HCT116 (cell line): ENCODE data around the gene DCAF6. TPM values are rescaled to one million over a fixed set of nuclear protein-coding genes. Genes with fewer than 3 reads are reported as not detected.

Experiments
- ATAC-seq: fragments of 200-7000 bp; cut with Tn5 transposase; 2 replicates; pipeline ENCODE4 v1.9.1; 2020; ENCODE audit warnings: mild to moderate bottlenecking, moderate library complexity
- BruUV-seq: library from RNA; stranded (reverse); fragments of 400-500 nt; replicated peaks from 2 replicates; lab custom pipeline; 2021; lab: Mats Ljungman, UMichigan
- CTCF ChIA-PET: fragments of 300-600 bp; sonication (Branson Sonifier 250); formaldehyde crosslinking; loops from one replicate; lab custom pipeline; 2021; ENCODE audit warnings: antibody characterized with exemption; lab: Charles Lee
- POLR2A ChIA-PET: fragments of 300-600, 350-600 bp; sonication (Branson Sonifier 250); formaldehyde crosslinking; loops from one replicate; lab custom pipeline; 2021; ENCODE audit warnings: antibody characterized with exemption; lab: Charles Lee
- RAD21 ChIA-PET, 2 experiments: fragments of 300-600 bp; sonication (Branson Sonifier 250); formaldehyde crosslinking; loops; one replicate each; lab custom pipeline; 2023; ENCODE audit warnings: low total read pairs in 2 of 2; ENCODE audit not compliant: uncharacterized antibody in 2 of 2, unreplicated experiment in 2 of 2, low non-redundant PET in 1 of 2; lab: Charles Lee
- DNase-seq: peaks from one replicate; pipeline ENCODE4 v3.0.0-alpha.2; 2010; ENCODE audit warnings: low read depth, low spot score
- H2AFZ ChIP-seq: fragments of 200-600 bp; shearing (Covaris generic), sonication (generic); 2 replicates; pipeline ENCODE4 v1.6.1; 2017; ENCODE audit warnings: low read depth, mixed run types, mixed read lengths, antibody characterized with exemption, low read length; ENCODE audit not compliant: poor library complexity, severe bottlenecking
- H3K27ac ChIP-seq: 2 replicates; pipeline ENCODE4 v1.5.1; 2012; ENCODE audit warnings: low read depth, low read length
- H3K27me3 ChIP-seq: fragments of 200-600 bp; sonication (generic); 2 replicates; pipeline ENCODE4 v1.6.1; 2016; ENCODE audit warnings: mixed run types, low read length, mixed read lengths; ENCODE audit not compliant: insufficient read depth
- H3K36me3 ChIP-seq, 2 experiments: fragments of 200-500 bp in 1 of 2; fragments of 200-600 bp in 1 of 2; sonication (Bioruptor generic) in 1 of 2; sonication (generic) in 1 of 2; 2 replicates each; pipeline versions ENCODE4 v1.5.1 to v1.6.1; 2014 to 2016; ENCODE audit warnings: low read length in 2 of 2, inconsistent platforms in 1 of 2, mixed read lengths in 1 of 2, mixed run types in 1 of 2; ENCODE audit not compliant: insufficient read depth in 2 of 2, control insufficient read depth in 1 of 2
- H3K4me1 ChIP-seq, 2 experiments: fragments of 200-600 bp in 1 of 2; sonication (generic) in 1 of 2; 2 replicates each; pipeline versions ENCODE4 v1.5.1 to v1.6.1; 2012 to 2017; ENCODE audit warnings: low read length in 2 of 2, inconsistent platforms in 1 of 2, mild to moderate bottlenecking in 1 of 2, mixed read lengths in 1 of 2, mixed run types in 1 of 2, moderate library complexity in 1 of 2; ENCODE audit not compliant: insufficient read depth in 2 of 2, control insufficient read depth in 1 of 2
- H3K4me2 ChIP-seq: fragments of 200-600 bp; sonication (generic); 2 replicates; pipeline ENCODE4 v1.6.1; 2017; ENCODE audit warnings: mixed run types, low read length, mixed read lengths
- H3K4me3 ChIP-seq, 2 experiments: fragments of 200-600 bp in 1 of 2; sonication (generic) in 1 of 2; replicated peaks in 1 of 2; 2 replicates each; pipeline ENCODE4 v1.5.1; 2011 to 2016; ENCODE audit warnings: low read length in 2 of 2, control low read depth in 1 of 2, low read depth in 1 of 2, mild to moderate bottlenecking in 1 of 2, mixed read lengths in 1 of 2, mixed run types in 1 of 2
- H3K79me2 ChIP-seq: fragments of 200-600 bp; sonication (generic); 2 replicates; pipeline ENCODE4 v1.6.1; 2017; ENCODE audit warnings: mild to moderate bottlenecking, mixed run types, low read length, moderate library complexity, mixed read lengths; ENCODE audit not compliant: insufficient read depth
- H3K9ac ChIP-seq: fragments of 200-600 bp; sonication (generic); 2 replicates; pipeline ENCODE4 v1.6.1; 2016; ENCODE audit warnings: low read length, mixed read lengths
- H3K9me2 ChIP-seq: fragments of 200-600 bp; sonication (generic), shearing (Covaris generic); 2 replicates; pipeline ENCODE4 v1.6.1; 2017; ENCODE audit warnings: mixed run types, mild to moderate bottlenecking, moderate library complexity; ENCODE audit not compliant: insufficient read depth
- H3K9me3 ChIP-seq, 2 experiments: fragments of 200-500 bp in 1 of 2; fragments of 200-600 bp in 1 of 2; sonication (Bioruptor generic) in 1 of 2; sonication (generic) in 1 of 2; 2 replicates each; pipeline ENCODE4 v1.6.1; 2014 to 2017; ENCODE audit warnings: low read length in 2 of 2, mixed read lengths in 2 of 2, inconsistent platforms in 1 of 2, low read depth in 1 of 2, mild to moderate bottlenecking in 1 of 2, mixed run types in 1 of 2, moderate library complexity in 1 of 2; ENCODE audit not compliant: control insufficient read depth in 1 of 2, insufficient read depth in 1 of 2
- H4K20me1 ChIP-seq: fragments of 200-600 bp; sonication (generic), shearing (Covaris generic); 2 replicates; pipeline ENCODE4 v1.6.1; 2017; ENCODE audit warnings: mixed run types, mild to moderate bottlenecking, moderate library complexity; ENCODE audit not compliant: insufficient read depth
- CEBPB ChIP-seq: IDR thresholded peaks from 2 replicates; pipeline ENCODE4 v1.6.1; 2012; ENCODE audit warnings: low read depth
- EZH2 ChIP-seq: fragments of 200-600 bp; sonication (generic); IDR thresholded peaks from 2 replicates; pipeline ENCODE4 v1.6.1; 2017; ENCODE audit warnings: antibody characterized with exemption, mixed run types
- ZBTB33 ChIP-seq: IDR thresholded peaks from 2 replicates; pipeline ENCODE4 v1.6.1; 2011; ENCODE audit warnings: mild to moderate bottlenecking, low read length, moderate library complexity; ENCODE audit not compliant: insufficient replicate concordance; ENCODE audit errors: extremely low read depth
- ZFX ChIP-seq: fragments of 450-650 bp; IDR thresholded peaks from 2 replicates; pipeline ENCODE4 v1.6.1; 2017
- intact Hi-C: fragments of 100-400 bp; cut with micrococcal nuclease; formaldehyde crosslinking; loops from 2 replicates; pipeline ENCODE4 v1.10.0; 2022
- total RNA-seq: library from RNA; stranded (reverse); gene quantifications from one replicate; pipeline ENCODE4 v1.2.1, GENCODE V29; 2021; ENCODE audit not compliant: unreplicated experiment

The DCAF6 gene
- total RNA-seq, 1 experiment from 2014 or later, result 34.2 TPM

GRCh38 chr1:167923324-167924056, 13.0 kb upstream of the DCAF6 start (continued):
- no peak for TF ChIP-seq CEBPB

GRCh38 chr1:167924102-167924501, 12.4 kb upstream of the DCAF6 start:
- H3K4me3 ChIP-seq, result no peak overlapping the region
- POLR2A ChIA-PET, result interaction anchor here (1.8 kb wide), 1 partner anchor 12 kb away, joined by 6 read pairs; the partner anchor contains the start of genes DCAF6 and MPC2
- RAD21 ChIA-PET, result no interaction called here
- ATAC-seq (no peak), DNase-seq (no peak)
- 0 out of 2 replicates have a peak, but pooled peaks cover 7% of the 10 kb centered on the region for H3K79me2 ChIP-seq
- TF ChIP-seq ZFX, result no peak
- no peak for TF ChIP-seq EZH2
- no peak for TF ChIP-seq ZBTB33
- no peak overlapping the region for H2AFZ ChIP-seq
- BruUV-seq, result no TSS peak
- H3K36me3 ChIP-seq, result no peaks in the 10 kb centered on the region
- no peaks in the 10 kb centered on the region for H3K27me3 ChIP-seq
- H3K9ac ChIP-seq, result no peak overlapping the region
- no peaks in the 10 kb centered on the region for H3K9me3 ChIP-seq
- no peak overlapping the region for H3K27ac ChIP-seq
- H3K4me1 ChIP-seq, result peaks cover 0 to 15% of the 10 kb centered on the region in 2 experiments; a peak in 2 of 4 replicates
- CTCF ChIA-PET, result no interaction called here
- H3K4me2 ChIP-seq, result no peak overlapping the region
- no peaks in the 10 kb centered on the region for H3K9me2 ChIP-seq
- intact Hi-C loops, result no loop called here
- no peaks in the 10 kb centered on the region for H4K20me1 ChIP-seq
